Liver (tissue), 9 donors: ENCODE measurements around the gene CAPN7. TPM values are rescaled to one million over a fixed set of nuclear protein-coding genes. Genes with fewer than 3 reads are reported as not detected.

Experiments used
- DNase-seq: peaks from one replicate; pipeline ENCODE4 v3.0.0-alpha.2; 2017; ENCODE audit warnings: low spot score
- H3K27ac ChIP-seq, 2 donors: one replicate each; pipeline ENCODE4 v1.7.0; 2013; ENCODE audit warnings: inconsistent platforms in 2 of 2, low read length in 2 of 2, control low read depth in 1 of 2, low read depth in 1 of 2, mild to moderate bottlenecking in 1 of 2
- H3K27me3 ChIP-seq, 4 donors: one replicate each; pipeline versions ENCODE4 v1.6.1 to v1.7.0; 2013; ENCODE audit warnings: low read length in 3 of 4, inconsistent platforms in 1 of 4, mild to moderate bottlenecking in 1 of 4, moderate library complexity in 1 of 4; ENCODE audit not compliant: control insufficient read depth in 4 of 4, insufficient read depth in 4 of 4
- H3K36me3 ChIP-seq, 4 donors: one replicate each; pipeline versions ENCODE4 v1.6.1 to v1.7.0; 2013; ENCODE audit warnings: low read length in 3 of 4, mild to moderate bottlenecking in 3 of 4, low read depth in 1 of 4, moderate library complexity in 1 of 4; ENCODE audit not compliant: control insufficient read depth in 4 of 4, insufficient read depth in 3 of 4
- H3K4me1 ChIP-seq, 4 donors: one replicate each; pipeline versions ENCODE4 v1.6.1 to v1.7.0; 2013; ENCODE audit warnings: low read length in 3 of 4, mild to moderate bottlenecking in 3 of 4, moderate library complexity in 1 of 4; ENCODE audit not compliant: control insufficient read depth in 4 of 4, insufficient read depth in 4 of 4
- H3K4me3 ChIP-seq, 3 donors: one replicate each; pipeline versions ENCODE4 v1.6.1 to v1.7.0; 2013; ENCODE audit warnings: low read length in 3 of 3, control low read depth in 1 of 3, low read depth in 1 of 3, mild to moderate bottlenecking in 1 of 3
- H3K9ac ChIP-seq, 2 donors: one replicate each; pipeline ENCODE4 v1.7.0; 2013; ENCODE audit warnings: low read length in 2 of 2, mild to moderate bottlenecking in 2 of 2, moderate library complexity in 2 of 2, control low read depth in 1 of 2, low read depth in 1 of 2
- H3K9me3 ChIP-seq, 4 donors: one replicate each; pipeline versions ENCODE4 v1.6.1 to v1.7.0; 2013; ENCODE audit warnings: low read length in 3 of 4; ENCODE audit not compliant: control insufficient read depth in 4 of 4
- ATF3 ChIP-seq: IDR thresholded peaks from 2 replicates; pipeline ENCODE4 v1.6.1; 2016; ENCODE audit warnings: antibody characterized with exemption
- CTCF ChIP-seq: fragments of 150-350 bp; IDR thresholded peaks from 2 replicates; pipeline ENCODE4 v1.5.1; 2017; ENCODE audit warnings: improper control_type of control experiment, low read depth, low read length; ENCODE audit not compliant: missing input control
- EGR1 ChIP-seq, 2 donors: IDR thresholded peaks; 2 replicates each; pipeline ENCODE4 v1.6.1; 2016 to 2018; ENCODE audit warnings: antibody characterized with exemption in 2 of 2, low read depth in 2 of 2
- FOXA1 ChIP-seq: IDR thresholded peaks from 2 replicates; pipeline ENCODE4 v1.6.1; 2016; ENCODE audit warnings: antibody characterized with exemption
- FOXA2 ChIP-seq: IDR thresholded peaks from 2 replicates; pipeline ENCODE4 v1.6.1; 2016; ENCODE audit warnings: antibody characterized with exemption
- GABPA ChIP-seq, 2 donors: IDR thresholded peaks in 1 of 2; conservative IDR thresholded peaks in 1 of 2; 2 replicates each; pipeline ENCODE4 v1.6.1; 2016; ENCODE audit warnings: antibody characterized with exemption in 2 of 2, mild to moderate bottlenecking in 1 of 2, moderate library complexity in 1 of 2
- HNF4A ChIP-seq, 2 donors: conservative IDR thresholded peaks; 2 replicates each; pipeline ENCODE4 v1.6.1; 2016; ENCODE audit warnings: antibody characterized with exemption in 2 of 2, mild to moderate bottlenecking in 2 of 2
- HNF4G ChIP-seq: IDR thresholded peaks from 2 replicates; pipeline ENCODE4 v1.6.1; 2016; ENCODE audit warnings: antibody characterized with exemption
- JUND ChIP-seq, 2 donors: IDR thresholded peaks; 2 replicates each; pipeline ENCODE4 v1.6.1; 2016; ENCODE audit warnings: antibody characterized with exemption in 2 of 2
- MAX ChIP-seq: IDR thresholded peaks from 2 replicates; pipeline ENCODE4 v1.6.1; 2016; ENCODE audit warnings: antibody characterized with exemption
- NR2F2 ChIP-seq: IDR thresholded peaks from 2 replicates; pipeline ENCODE4 v1.6.1; 2016; ENCODE audit warnings: antibody characterized with exemption
- RAD21 ChIP-seq, 2 donors: IDR thresholded peaks; 2 replicates each; pipeline ENCODE4 v1.6.1; 2016; ENCODE audit warnings: antibody characterized with exemption in 2 of 2, mild to moderate bottlenecking in 2 of 2
- REST ChIP-seq: IDR thresholded peaks from 2 replicates; pipeline ENCODE4 v1.6.1; 2016; ENCODE audit warnings: antibody characterized with exemption, mild to moderate bottlenecking
- RXRA ChIP-seq, 2 donors: IDR thresholded peaks; 2 replicates each; pipeline ENCODE4 v1.6.1; 2017 to 2018; ENCODE audit warnings: antibody characterized with exemption in 2 of 2, mild to moderate bottlenecking in 1 of 2
- SP1 ChIP-seq: IDR thresholded peaks from 2 replicates; pipeline ENCODE4 v1.6.1; 2018; ENCODE audit warnings: antibody characterized with exemption, mild to moderate bottlenecking
- TAF1 ChIP-seq: conservative IDR thresholded peaks from 2 replicates; pipeline ENCODE4 v1.6.1; 2016; ENCODE audit warnings: antibody characterized with exemption, mild to moderate bottlenecking
- YY1 ChIP-seq: IDR thresholded peaks from 2 replicates; pipeline ENCODE4 v1.6.1; 2016; ENCODE audit warnings: antibody characterized with exemption, mild to moderate bottlenecking
- ZBTB33 ChIP-seq: IDR thresholded peaks from 2 replicates; pipeline ENCODE4 v1.6.1; 2016; ENCODE audit warnings: antibody characterized with exemption
- WGBS: extraction: QIAGEN DNeasy Blood & Tissue Kit; methylation state at CpG from one replicate; pipeline ENCODE4 v1.1.7; 2013; 5-methylcytosine and 5-hydroxymethylcytosine counted together
- polyA plus RNA-seq, 2 donors: library from polyadenylated mRNA; stranded (reverse) in 1 of 2; unstranded in 1 of 2; fragments of 200-250 nt in 1 of 2; fragments of >200 nt in 1 of 2; fragmentation: Nextera tagmentation in 1 of 2; extraction: Ambion mirVana in 1 of 2; gene quantifications; one replicate each; pipeline versions ENCODE4 v1.2.1 to v1.2.3, GENCODE V29; 2013 to 2015
- total RNA-seq, 2 donors: library from RNA; depleted of rRNA; stranded (reverse); fragments of >200 nt; gene quantifications; one replicate each; pipeline ENCODE4 v1.2.3, GENCODE V29; 2014
- donor health status: healthy.
- donor health status: healthy.
- donor health status: healthy.
- donor health status: healthy.
- donor health status: healthy.

Gene CAPN7
- total and polyA plus RNA-seq, 4 donors, result 9.5 to 41.9 (median 17.9) TPM

GRCh38 chr3:15281817-15282216, 75.8 kb downstream of the CAPN7 start (continued):
- TF ChIP-seq RXRA (IDR thresholded peaks at IDR 0.05), result no peak
- no peak for TF ChIP-seq GABPA (IDR thresholded peaks at IDR 0.05 in 1 of 2, conservative IDR thresholded peaks at IDR 0.05 in 1 of 2)
- TF ChIP-seq EGR1 (IDR thresholded peaks at IDR 0.05; ENCODE audit: low read depth in 2 of 2), result no peak
- TF ChIP-seq RAD21 (IDR thresholded peaks at IDR 0.05), result no peak
- no peak for TF ChIP-seq CTCF

- H3K9me3 ChIP-seq, result no peaks in the 10 kb centered on the region
- no peaks in the 10 kb centered on the region for H3K27me3 ChIP-seq
- no peak for TF ChIP-seq EGR1 (IDR thresholded peaks at IDR 0.05; ENCODE audit: low read depth in 2 of 2)
- no peak for TF ChIP-seq GABPA (IDR thresholded peaks at IDR 0.05 in 1 of 2, conservative IDR thresholded peaks at IDR 0.05 in 1 of 2)
- TF ChIP-seq RAD21 (IDR thresholded peaks at IDR 0.05), result no peak
- no peak for TF ChIP-seq MAX
- TF ChIP-seq YY1, result no peak
- no peak for TF ChIP-seq CTCF
- no peak for TF ChIP-seq FOXA1
- no peak for TF ChIP-seq HNF4G
- no peak for TF ChIP-seq REST
- no peak for TF ChIP-seq ZBTB33
- TF ChIP-seq FOXA2, result no peak
- no peak for TF ChIP-seq RXRA (IDR thresholded peaks at IDR 0.05)
- no peak for TF ChIP-seq HNF4A (conservative IDR thresholded peaks at IDR 0.05)
- no peak for TF ChIP-seq SP1
- TF ChIP-seq TAF1, result no peak
- no peak for TF ChIP-seq NR2F2
- TF ChIP-seq JUND (IDR thresholded peaks at IDR 0.05), result no peak
- no peak for TF ChIP-seq ATF3
- H3K27ac ChIP-seq, result no peak overlapping the region
- 98% methylated on average over 1 of the region's 1 CpG for WGBS
- DNase-seq, result no peak
- no peak overlapping the region for H3K4me3 ChIP-seq
- no peak overlapping the region for H3K9ac ChIP-seq
- H3K36me3 ChIP-seq, result peaks cover 0 to 9% (median 0%) of the 10 kb centered on the region in 4 donors
- peaks cover 0 to 7% (median 2%) of the 10 kb centered on the region in 4 donors for H3K4me1 ChIP-seq
Observed at GRCh38 chr3:15283702-15284101, 77.7 kb downstream of the CAPN7 start.
